DND-41 (cell line): ENCODE measurements around the gene IGF2BP2.

Experiments used
- ATAC-seq: fragments of 200-7000 bp; cut with Tn5 transposase; 3 replicates; pipeline ENCODE4 v1.9.1; 2021; ENCODE audit warnings: low read depth; ENCODE audit not compliant: insufficient read depth
- DNase-seq: peaks from one replicate; pipeline ENCODE4 v3.0.0-alpha.2; 2020
- H2AFZ ChIP-seq: 2 replicates; pipeline ENCODE4 v1.6.0; 2012; ENCODE audit warnings: low read depth, low read length
- H3K27ac ChIP-seq: 2 replicates; pipeline ENCODE4 v1.5.1; 2012; ENCODE audit warnings: low read length, inconsistent platforms
- H3K27me3 ChIP-seq: fragments of 200-600 bp; sonication (generic); 2 replicates; pipeline ENCODE4 v1.6.0; 2012; ENCODE audit warnings: low read length, mild to moderate bottlenecking, inconsistent platforms; ENCODE audit not compliant: insufficient read depth, poor library complexity
- H3K36me3 ChIP-seq: 2 replicates; pipeline ENCODE4 v1.5.1; 2012; ENCODE audit warnings: low read length, inconsistent platforms; ENCODE audit not compliant: insufficient read depth
- H3K4me1 ChIP-seq: 2 replicates; pipeline ENCODE4 v1.5.1; 2012; ENCODE audit warnings: mild to moderate bottlenecking, low read length; ENCODE audit not compliant: insufficient read depth
- H3K4me2 ChIP-seq: 2 replicates; pipeline ENCODE4 v1.6.0; 2012; ENCODE audit warnings: mild to moderate bottlenecking, moderate library complexity, low read length, inconsistent platforms; ENCODE audit not compliant: insufficient read depth
- H3K4me3 ChIP-seq, 2 experiments: fragments of 200-600 bp in 1 of 2; shearing (Covaris generic) in 1 of 2; 2 replicates each; pipeline ENCODE4 v1.5.1; 2012 to 2016; ENCODE audit warnings: inconsistent platforms in 2 of 2, low read length in 2 of 2, mild to moderate bottlenecking in 2 of 2, low read depth in 1 of 2, moderate library complexity in 1 of 2
- H3K79me2 ChIP-seq: 2 replicates; pipeline ENCODE4 v1.6.0; 2012; ENCODE audit warnings: low read length, inconsistent platforms; ENCODE audit not compliant: insufficient read depth
- H3K9ac ChIP-seq: 2 replicates; pipeline ENCODE4 v1.6.0; 2012; ENCODE audit warnings: low read depth, mild to moderate bottlenecking, inconsistent platforms, low read length, moderate library complexity
- H3K9me3 ChIP-seq: 2 replicates; pipeline ENCODE4 v1.5.1; 2012; ENCODE audit warnings: low read length, moderate library complexity, mild to moderate bottlenecking, inconsistent platforms; ENCODE audit not compliant: insufficient read depth, severe bottlenecking
- H4K20me1 ChIP-seq: 2 replicates; pipeline ENCODE4 v1.6.0; 2012; ENCODE audit warnings: low read length; ENCODE audit not compliant: insufficient read depth
- EZH2 ChIP-seq: IDR thresholded peaks from 3 replicates; pipeline ENCODE4 v1.6.1; 2012; ENCODE audit warnings: borderline replicate concordance, low read depth, mild to moderate bottlenecking, moderate library complexity, low read length, inconsistent platforms; ENCODE audit not compliant: severe bottlenecking
- TF ChIP-seq, protein P1 (sequence below): IDR thresholded peaks from 2 replicates; pipeline ENCODE4 v1.5.1; 2012; ENCODE audit warnings: borderline replicate concordance, low read length, moderate library complexity, mild to moderate bottlenecking; ENCODE audit not compliant: poor library complexity, severe bottlenecking; ENCODE audit errors: extremely low read depth

IGF2BP2 gene

DNA sequence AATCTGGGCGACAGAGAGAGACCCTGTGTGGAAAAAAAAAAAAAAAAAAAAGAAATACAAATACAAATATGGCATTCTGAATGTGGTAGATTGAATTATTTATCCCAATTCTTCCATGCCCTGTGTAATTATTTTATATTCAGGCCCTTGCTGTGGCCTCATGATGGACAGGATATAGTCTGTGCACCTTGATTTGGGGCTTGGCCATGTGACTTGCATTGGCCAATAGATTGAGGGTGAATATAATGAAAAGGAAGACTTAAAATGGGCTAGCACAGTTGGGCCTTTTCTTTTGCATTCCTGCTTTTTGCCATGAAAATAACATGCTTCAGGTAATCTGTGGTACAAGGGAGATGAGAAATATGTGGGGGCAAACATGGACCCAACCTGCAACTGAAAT lies 27.1 kb upstream of the IGF2BP2 start:
- H2AFZ ChIP-seq = no peak overlapping the region
- H3K4me1 ChIP-seq = no peaks in the 10 kb centered on the region
- H3K9ac ChIP-seq = no peak overlapping the region
- H3K9me3 ChIP-seq = peaks cover 9% of the 10 kb centered on the region
- no peak for DNase-seq
- no peak for ATAC-seq
- H3K27me3 ChIP-seq = no peaks in the 10 kb centered on the region
- TF ChIP-seq, protein P1, sequence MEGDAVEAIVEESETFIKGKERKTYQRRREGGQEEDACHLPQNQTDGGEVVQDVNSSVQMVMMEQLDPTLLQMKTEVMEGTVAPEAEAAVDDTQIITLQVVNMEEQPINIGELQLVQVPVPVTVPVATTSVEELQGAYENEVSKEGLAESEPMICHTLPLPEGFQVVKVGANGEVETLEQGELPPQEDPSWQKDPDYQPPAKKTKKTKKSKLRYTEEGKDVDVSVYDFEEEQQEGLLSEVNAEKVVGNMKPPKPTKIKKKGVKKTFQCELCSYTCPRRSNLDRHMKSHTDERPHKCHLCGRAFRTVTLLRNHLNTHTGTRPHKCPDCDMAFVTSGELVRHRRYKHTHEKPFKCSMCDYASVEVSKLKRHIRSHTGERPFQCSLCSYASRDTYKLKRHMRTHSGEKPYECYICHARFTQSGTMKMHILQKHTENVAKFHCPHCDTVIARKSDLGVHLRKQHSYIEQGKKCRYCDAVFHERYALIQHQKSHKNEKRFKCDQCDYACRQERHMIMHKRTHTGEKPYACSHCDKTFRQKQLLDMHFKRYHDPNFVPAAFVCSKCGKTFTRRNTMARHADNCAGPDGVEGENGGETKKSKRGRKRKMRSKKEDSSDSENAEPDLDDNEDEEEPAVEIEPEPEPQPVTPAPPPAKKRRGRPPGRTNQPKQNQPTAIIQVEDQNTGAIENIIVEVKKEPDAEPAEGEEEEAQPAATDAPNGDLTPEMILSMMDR = no peak
- no peak for TF ChIP-seq EZH2
- H3K4me2 ChIP-seq = no peak overlapping the region
- H3K79me2 ChIP-seq = no peaks in the 10 kb centered on the region
- no peak overlapping the region for H3K4me3 ChIP-seq
- no peak overlapping the region for H3K27ac ChIP-seq
- no peaks in the 10 kb centered on the region for H4K20me1 ChIP-seq
- no peaks in the 10 kb centered on the region for H3K36me3 ChIP-seq

DNA sequence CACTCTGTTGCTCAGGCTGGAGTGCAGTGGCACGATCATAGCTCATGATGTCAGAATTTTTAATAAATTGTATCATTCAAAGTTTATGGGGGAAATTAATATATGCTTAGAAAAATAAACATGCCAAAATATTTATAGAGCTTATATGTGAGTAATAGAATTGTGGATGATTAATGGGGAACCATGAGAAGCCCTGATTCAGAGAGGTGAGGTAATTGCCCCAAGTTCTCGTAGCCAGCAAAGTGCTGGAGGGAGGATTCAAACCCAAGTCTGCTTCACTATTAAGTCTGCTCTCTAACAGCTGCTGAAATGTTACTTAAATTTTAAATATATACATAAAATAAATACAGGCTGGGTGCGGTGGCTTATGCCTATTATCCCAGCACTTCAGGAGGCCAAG lies 26.2 kb upstream of the IGF2BP2 start:
- H3K4me2 ChIP-seq = no peak overlapping the region
- H3K4me1 ChIP-seq = no peaks in the 10 kb centered on the region
- peaks cover 1% of the 10 kb centered on the region for H3K9me3 ChIP-seq
- no peaks in the 10 kb centered on the region for H3K27me3 ChIP-seq
- no peak overlapping the region for H3K9ac ChIP-seq
- DNase-seq (no peak), ATAC-seq (no peak)
- no peak overlapping the region for H3K27ac ChIP-seq
- H4K20me1 ChIP-seq = no peaks in the 10 kb centered on the region
- H3K4me3 ChIP-seq = no peak overlapping the region
- H2AFZ ChIP-seq = no peak overlapping the region
- no peaks in the 10 kb centered on the region for H3K79me2 ChIP-seq
- no peaks in the 10 kb centered on the region for H3K36me3 ChIP-seq
- no peak for TF ChIP-seq EZH2
- TF ChIP-seq, protein P1 = no peak

DNA sequence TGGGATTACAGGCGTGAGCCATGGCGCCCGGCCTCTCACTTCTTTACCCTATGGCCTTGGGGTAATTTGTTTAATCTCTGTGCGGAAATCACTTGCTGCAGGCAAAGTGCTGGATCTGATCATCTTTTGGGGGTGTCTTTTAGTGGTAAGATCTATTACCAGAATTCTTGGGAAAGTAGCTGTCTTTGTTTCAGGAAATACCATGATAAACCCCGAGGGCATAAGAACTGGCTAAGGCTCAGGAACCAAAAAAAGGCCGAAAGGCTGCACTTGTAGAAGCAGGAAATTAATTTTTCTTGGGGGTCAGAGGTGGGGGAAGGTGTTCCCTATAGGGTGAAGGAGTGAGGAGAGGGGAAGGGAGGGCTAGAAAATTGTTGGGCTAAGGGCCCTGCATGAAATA lies 22.7 kb upstream of the IGF2BP2 start:
- TF ChIP-seq EZH2 = no peak
- TF ChIP-seq, protein P1 = no peak
- Histone ChIP-seq H3K9ac (no peak overlapping the region), H4K20me1 (no peaks in the 10 kb centered on the region), H3K4me1 (no peaks in the 10 kb centered on the region), H3K27ac (no peak overlapping the region), H3K79me2 (no peaks in the 10 kb centered on the region), H3K27me3 (no peaks in the 10 kb centered on the region), H3K4me3 (no peak overlapping the region), H3K9me3 (no peaks in the 10 kb centered on the region), H2AFZ (no peak overlapping the region), H3K36me3 (no peaks in the 10 kb centered on the region), H3K4me2 (no peak overlapping the region)
- DNase-seq (no peak), ATAC-seq (no peak)

DNA sequence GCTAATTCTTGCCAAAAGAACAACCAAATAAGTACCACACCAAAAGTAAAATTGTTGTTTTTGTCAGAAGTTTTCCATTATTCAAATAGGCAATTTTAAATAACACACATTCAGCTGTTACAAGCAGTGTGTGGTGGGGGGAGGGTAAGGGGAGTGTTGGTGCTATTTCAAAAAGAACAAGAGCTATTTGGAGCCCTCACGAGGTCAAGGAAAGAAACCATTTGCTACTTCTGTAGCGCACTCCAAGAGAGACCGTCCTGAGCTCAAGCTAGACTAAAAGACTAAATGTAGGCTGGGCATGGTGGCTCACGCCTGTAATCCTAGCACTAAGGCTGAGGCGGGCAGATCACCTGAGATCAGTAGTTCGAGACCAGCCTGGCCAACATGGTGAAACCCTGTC lies 21.2 kb upstream of the IGF2BP2 start:
- Histone ChIP-seq H4K20me1 (no peaks in the 10 kb centered on the region), H3K4me3 (no peak overlapping the region), H3K79me2 (no peaks in the 10 kb centered on the region), H3K27me3 (no peaks in the 10 kb centered on the region), H3K9ac (no peak overlapping the region), H3K4me1 (no peaks in the 10 kb centered on the region), H3K36me3 (no peaks in the 10 kb centered on the region), H3K27ac (no peak overlapping the region), H3K9me3 (no peaks in the 10 kb centered on the region), H2AFZ (no peak overlapping the region), H3K4me2 (no peak overlapping the region)
- no peak for ATAC-seq
- DNase-seq = no peak
- TF ChIP-seq, protein P1 = no peak
- TF ChIP-seq EZH2 = no peak
